ENCODE measurements around the gene WDR45B. TPM values are rescaled to one million over a fixed set of nuclear protein-coding genes. Genes with fewer than 3 reads are reported as not detected.
A peak's percentile ranks its signal among the peaks of the same experiment; 100 is the strongest.

WDR45B gene
- polyA plus RNA-seq, 1 of the 3 experiments (the other 2 are of a cell fraction): 171 TPM

- Histone ChIP-seq H3K4me3 (ENCODE audit: low read depth in 2 of 2, low read length in 1 of 2) (no peak overlapping the region), H3K79me2 (ENCODE audit: insufficient read depth) (peaks cover 96% of the 10 kb centered on the region), H3K4me2 (no peak overlapping the region), H2AFZ (ENCODE audit: low read depth) (no peak overlapping the region), H3K36me3 (replicated peaks in 1 of 2; ENCODE audit: control insufficient read depth in 1 of 2, insufficient read depth in 2 of 2, low read length in 1 of 2) (peaks cover 44 to 49% of the 10 kb centered on the region in 2 experiments), H3K9ac (no peak overlapping the region), H4K20me1 (ENCODE audit: insufficient read depth) (peaks cover 52% of the 10 kb centered on the region), H3K9me3 (no peaks in the 10 kb centered on the region), H3K4me1 (ENCODE audit: control insufficient read depth in 1 of 2, insufficient read depth in 2 of 2, low read depth in 1 of 2, low read length in 1 of 2) (no peaks in the 10 kb centered on the region), H3K27me3 (ENCODE audit: insufficient read depth) (no peaks in the 10 kb centered on the region), H3F3A (replicated peaks; ENCODE audit: insufficient read depth) (peaks cover 2% of the 10 kb centered on the region), H3K9me2 (no peaks in the 10 kb centered on the region), H3K27ac (ENCODE audit: low read depth in 2 of 2, low read length in 1 of 2) (no peak overlapping the region)
- TF ChIP-seq RAD21 (IDR thresholded peaks at IDR 0.05; ENCODE audit: low read length): no peak
- TF ChIP-seq REST (IDR thresholded peaks at IDR 0.05; ENCODE audit: low read depth, low read length): no peak
- TF ChIP-seq EP300 (IDR thresholded peaks at IDR 0.05; ENCODE audit: borderline replicate concordance in 1 of 2, low read depth in 1 of 2, low read length in 1 of 2): no peak
- TF ChIP-seq RCOR1 (IDR thresholded peaks at IDR 0.05; ENCODE audit: low read length): no peak
- TF ChIP-seq RFX5 (IDR thresholded peaks at IDR 0.05; ENCODE audit: low read length): no peak
- no peak for TF ChIP-seq MAX (IDR thresholded peaks at IDR 0.05; ENCODE audit: low read depth)
- no peak for TF ChIP-seq JUND (IDR thresholded peaks at IDR 0.05)
- no peak for TF ChIP-seq EZH2phosphoT487 (IDR thresholded peaks at IDR 0.05; ENCODE audit: borderline replicate concordance, low read depth)
- no peak for TF ChIP-seq FOXJ3 (CRISPR knock-in tag; IDR thresholded peaks at IDR 0.05)
- no peak for TF ChIP-seq SMC3 (IDR thresholded peaks at IDR 0.05; ENCODE audit: low read depth, low read length)
- no peak for TF ChIP-seq ZBTB33 (IDR thresholded peaks at IDR 0.05; ENCODE audit: borderline replicate concordance, low read depth)
- no peak for TF ChIP-seq GATA2 (CRISPR knock-in tag; IDR thresholded peaks at IDR 0.05)
- TF ChIP-seq CTCF (IDR thresholded peaks at IDR 0.05): no peak
- no peak for TF ChIP-seq CHD2 (IDR thresholded peaks at IDR 0.05; ENCODE audit: low read length, partially characterized antibody)
- TF ChIP-seq MEF2A (IDR thresholded peaks at IDR 0.05; ENCODE audit: borderline replicate concordance, low read depth): no peak
- TF ChIP-seq MXI1 (IDR thresholded peaks at IDR 0.05; ENCODE audit: low read depth, low read length): no peak
- TF ChIP-seq GABPA (IDR thresholded peaks at IDR 0.05; ENCODE audit: low read depth): no peak
- TF ChIP-seq TAF1 (IDR thresholded peaks at IDR 0.05; ENCODE audit: borderline replicate concordance, low read depth, low read length): no peak
- TF ChIP-seq POLR2AphosphoS5 (IDR thresholded peaks at IDR 0.05; ENCODE audit: low read depth, low read length): no peak
- WGBS (ENCODE audit: low lambda C conversion rate): 95% methylated on average over 15 of the region's 15 CpGs
- POLR2A ChIA-PET: no interaction called here
- DNase-seq: peak; percentile 18
- CTCF ChIA-PET: interaction anchor here (0.8 to 4.2 kb wide), 6 partner anchors 10 to 63 kb away, joined by 3 to 26 read pairs (median 4); no protein-coding TSS in a partner anchor
Observed at GRCh38 chr17:82567286-82567685, 81.0 kb downstream of the WDR45B start.

Measured in SK-N-SH (cell line).